Esophagus squamous epithelium (tissue), 4 donors: Measurements from ENCODE around the gene NR3C2.

Experiments
- CTCF ChIP-seq, 6 experiments: fragments of 450-650 bp in 4 of 6; fragments of 200-600 bp in 2 of 6; sonication (generic) in 2 of 6; IDR thresholded peaks; one replicate each; pipeline ENCODE4 v1.5.1; 2016 to 2019; ENCODE audit warnings: antibody characterized with exemption in 6 of 6, mild to moderate bottlenecking in 4 of 6, moderate library complexity in 4 of 6
- POLR2A ChIP-seq, 4 donors: fragments of 450-650 bp; IDR thresholded peaks; one replicate each; pipeline ENCODE4 v1.6.1; 2017; ENCODE audit warnings: antibody characterized with exemption in 4 of 4, mild to moderate bottlenecking in 4 of 4, moderate library complexity in 3 of 4

GRCh38 chr4:148449921-148450320 is 7.7 kb upstream of the NR3C2 start:
- no peak for TF ChIP-seq CTCF (IDR thresholded peaks at IDR 0.05)
- no peak for TF ChIP-seq POLR2A (IDR thresholded peaks at IDR 0.05)
